ENCODE data around the gene SHISA6.

- TF ChIP-seq CTCF (optimal IDR thresholded peaks at IDR 0.05 in 1 of 3, IDR thresholded peaks at IDR 0.05 in 1 of 3, conservative IDR thresholded peaks at IDR 0.05 in 1 of 3; ENCODE audit: extremely low read depth in 1 of 3, insufficient read depth in 2 of 3, low read length in 3 of 3) = no peak
- no peak for TF ChIP-seq EZH2 (IDR thresholded peaks at IDR 0.05; ENCODE audit: low read length)
Measured at GRCh38 chr17:11353601-11354000, 112.6 kb downstream of the SHISA6 start.
